Activated CD4-positive, alpha-beta memory T cell treated with anti-CD3 and anti-CD28 coated beads for 36 hours (primary cell): ENCODE data around the gene GRID1. TPM values are rescaled to one million over a fixed set of nuclear protein-coding genes. Genes with fewer than 3 reads are reported as not detected.

Experiments used
- CTCF ChIA-PET: fragments of 350-600 bp; sonication (Branson Sonifier 250); formaldehyde crosslinking; loops from one replicate; lab custom pipeline; 2021; ENCODE audit warnings: antibody characterized with exemption, inconsistent platforms; lab: Charles Lee
- POLR2A ChIA-PET: fragments of 350-600 bp; sonication (Branson Sonifier 250); formaldehyde crosslinking; loops from one replicate; lab custom pipeline; 2021; ENCODE audit warnings: antibody characterized with exemption; lab: Charles Lee
- DNase-seq: peaks from one replicate; pipeline ENCODE4 v3.0.0-alpha.2; 2020
- H3K27ac Mint-ChIP-seq: one replicate; pipeline ENCODE4 v1.8.0; 2021; ENCODE audit warnings: mixed read lengths
- H3K27me3 Mint-ChIP-seq: one replicate; pipeline ENCODE4 v1.8.0; 2021; ENCODE audit warnings: mixed read lengths
- H3K36me3 Mint-ChIP-seq: one replicate; pipeline ENCODE4 v1.8.0; 2021; ENCODE audit warnings: mixed read lengths
- H3K4me1 Mint-ChIP-seq: one replicate; pipeline ENCODE4 v1.8.0; 2021; ENCODE audit warnings: low read depth, mixed read lengths
- H3K4me3 Mint-ChIP-seq: one replicate; pipeline ENCODE4 v1.8.0; 2021; ENCODE audit warnings: mild to moderate bottlenecking, mixed read lengths
- H3K9me3 Mint-ChIP-seq: one replicate; pipeline ENCODE4 v1.8.0; 2021; ENCODE audit warnings: mixed read lengths
- intact Hi-C: fragments of 100-400 bp; cut with micrococcal nuclease; formaldehyde crosslinking; loops from one replicate; pipeline ENCODE4 v1.15.1; 2023
- total RNA-seq, 2 experiments: library from RNA; stranded (reverse); gene quantifications; one replicate each; pipeline ENCODE4 v1.2.3, GENCODE V29; 2021

The GRID1 gene
- total RNA-seq, 2 experiments from 2014 or later, result not detected

- DNase-seq, result peak; percentile 41
- H3K27ac Mint-ChIP-seq, result peak overlapping the region; percentile 23
- no peaks in the 10 kb centered on the region for H3K36me3 Mint-ChIP-seq
- intact Hi-C loops, result loop anchor here (1.0 kb wide), 2 partner anchors 376 to 435 kb away; no protein-coding TSS in a partner anchor
- ChIA-PET POLR2A (interaction anchor here (0.6 to 1.0 kb wide), 2 partner anchors 10 to 255 kb away, joined by 3 read pairs; no protein-coding TSS in a partner anchor), CTCF (interaction anchor here (1.2 to 1.6 kb wide), 2 partner anchors 46 to 353 kb away, joined by 4 to 6 read pairs; no protein-coding TSS in a partner anchor)
- peaks cover 28% of the 10 kb centered on the region for H3K4me1 Mint-ChIP-seq
- H3K9me3 Mint-ChIP-seq, result no peaks in the 10 kb centered on the region
- peaks cover 22% of the 10 kb centered on the region for H3K27me3 Mint-ChIP-seq
- H3K4me3 Mint-ChIP-seq, result peak overlapping the region; percentile 29
Observed at GRCh38 chr10:86047588-86047987, 319.0 kb downstream of the GRID1 start.

GRCh38 chr10:86046845-86047460, 319.6 kb downstream of the GRID1 start:
- Mint-ChIP-seq H3K27me3 (peaks cover 22% of the 10 kb centered on the region), H3K9me3 (no peaks in the 10 kb centered on the region), H3K27ac (no peak overlapping the region), H3K4me1 (peaks cover 28% of the 10 kb centered on the region), H3K36me3 (no peaks in the 10 kb centered on the region), H3K4me3 (no peak overlapping the region)
- peak; percentile 54 for DNase-seq
- POLR2A ChIA-PET, result interaction anchor here (1.0 kb wide), 1 partner anchor 11 kb away, joined by 3 read pairs; no protein-coding TSS in a partner anchor
- intact Hi-C loops, result loop anchor here (1.0 kb wide), 2 partner anchors 376 to 435 kb away; no protein-coding TSS in a partner anchor
- CTCF ChIA-PET, result interaction anchor here (1.2 to 1.6 kb wide), 2 partner anchors 46 to 353 kb away, joined by 4 to 6 read pairs; no protein-coding TSS in a partner anchor

- H3K27me3 Mint-ChIP-seq, result peaks cover 22% of the 10 kb centered on the region
- CTCF ChIA-PET, result no interaction called here
- H3K9me3 Mint-ChIP-seq, result no peaks in the 10 kb centered on the region
- no peak overlapping the region for H3K4me3 Mint-ChIP-seq
- intact Hi-C loops, result no loop called here
- H3K27ac Mint-ChIP-seq, result no peak overlapping the region
- no peaks in the 10 kb centered on the region for H3K36me3 Mint-ChIP-seq
- peaks cover 31% of the 10 kb centered on the region for H3K4me1 Mint-ChIP-seq
- no peak for DNase-seq
- POLR2A ChIA-PET, result no interaction called here
Observed at GRCh38 chr10:86045896-86046295, 320.7 kb downstream of the GRID1 start.

- ChIA-PET CTCF (no interaction called here), POLR2A (no interaction called here)
- Mint-ChIP-seq H3K4me3 (no peak overlapping the region), H3K9me3 (no peaks in the 10 kb centered on the region), H3K27me3 (peaks cover 15% of the 10 kb centered on the region), H3K4me1 (peaks cover 31% of the 10 kb centered on the region), H3K27ac (no peak overlapping the region), H3K36me3 (no peaks in the 10 kb centered on the region)
- intact Hi-C loops, result no loop called here
- DNase-seq, result no peak
Observed at GRCh38 chr10:86044029-86044428, 322.6 kb downstream of the GRID1 start.

GRCh38 chr10:86043236-86043635, 323.4 kb downstream of the GRID1 start:
- no peaks in the 10 kb centered on the region for H3K9me3 Mint-ChIP-seq
- intact Hi-C loops, result no loop called here
- CTCF ChIA-PET, result no interaction called here
- H3K4me3 Mint-ChIP-seq, result no peak overlapping the region
- no peaks in the 10 kb centered on the region for H3K36me3 Mint-ChIP-seq
- DNase-seq, result no peak
- H3K27me3 Mint-ChIP-seq, result peaks cover 15% of the 10 kb centered on the region
- POLR2A ChIA-PET, result no interaction called here
- H3K27ac Mint-ChIP-seq, result no peak overlapping the region
- peaks cover 24% of the 10 kb centered on the region for H3K4me1 Mint-ChIP-seq

GRCh38 chr10:86042161-86042560, 324.4 kb downstream of the GRID1 start:
- no peak overlapping the region for H3K4me3 Mint-ChIP-seq
- CTCF ChIA-PET, result no interaction called here
- peaks cover 14% of the 10 kb centered on the region for H3K4me1 Mint-ChIP-seq
- intact Hi-C loops, result no loop called here
- H3K9me3 Mint-ChIP-seq, result no peaks in the 10 kb centered on the region
- no peak for DNase-seq
- H3K27ac Mint-ChIP-seq, result no peak overlapping the region
- H3K27me3 Mint-ChIP-seq, result peaks cover 15% of the 10 kb centered on the region
- no peaks in the 10 kb centered on the region for H3K36me3 Mint-ChIP-seq
- POLR2A ChIA-PET, result no interaction called here

- POLR2A ChIA-PET, result no interaction called here
- intact Hi-C loops, result no loop called here
- H3K27ac Mint-ChIP-seq, result no peak overlapping the region
Observed at GRCh38 chr10:86041116-86041515, 325.5 kb downstream of the GRID1 start.

GRCh38 chr10:86038371-86038770, 328.2 kb downstream of the GRID1 start:
- H3K4me3 Mint-ChIP-seq, result no peak overlapping the region
- no peak for DNase-seq
- no peaks in the 10 kb centered on the region for H3K27me3 Mint-ChIP-seq
- no peaks in the 10 kb centered on the region for H3K9me3 Mint-ChIP-seq
- POLR2A ChIA-PET, result no interaction called here
- peaks cover 2% of the 10 kb centered on the region for H3K4me1 Mint-ChIP-seq
- H3K27ac Mint-ChIP-seq, result no peak overlapping the region
- CTCF ChIA-PET, result no interaction called here
- no peaks in the 10 kb centered on the region for H3K36me3 Mint-ChIP-seq
- intact Hi-C loops, result no loop called here

More at GRCh38 chr10:86041116-86041515, 325.5 kb downstream of the GRID1 start:
- peaks cover 10% of the 10 kb centered on the region for H3K27me3 Mint-ChIP-seq
- no peaks in the 10 kb centered on the region for H3K9me3 Mint-ChIP-seq
- no peak for DNase-seq
- no peak overlapping the region for H3K4me3 Mint-ChIP-seq
- peaks cover 4% of the 10 kb centered on the region for H3K4me1 Mint-ChIP-seq
- no peaks in the 10 kb centered on the region for H3K36me3 Mint-ChIP-seq
- CTCF ChIA-PET, result no interaction called here

GRCh38 chr10:86037096-86037495, 329.5 kb downstream of the GRID1 start:
- DNase-seq, result no peak
- intact Hi-C loops, result no loop called here
- Mint-ChIP-seq H3K27me3 (no peaks in the 10 kb centered on the region), H3K9me3 (no peaks in the 10 kb centered on the region), H3K36me3 (no peaks in the 10 kb centered on the region), H3K4me3 (no peak overlapping the region), H3K27ac (no peak overlapping the region), H3K4me1 (peaks cover 2% of the 10 kb centered on the region)
- POLR2A ChIA-PET, result no interaction called here
- CTCF ChIA-PET, result interaction anchor here (0.7 kb wide), 1 partner anchor 364 kb away, joined by 3 read pairs; no protein-coding TSS in a partner anchor

GRCh38 chr10:86036544-86036831, 330.1 kb downstream of the GRID1 start:
- H3K27ac Mint-ChIP-seq, result no peak overlapping the region
- no peaks in the 10 kb centered on the region for H3K27me3 Mint-ChIP-seq
- DNase-seq, result no peak
- CTCF ChIA-PET, result no interaction called here
- intact Hi-C loops, result no loop called here
- H3K9me3 Mint-ChIP-seq, result no peaks in the 10 kb centered on the region
- H3K4me3 Mint-ChIP-seq, result no peak overlapping the region
- POLR2A ChIA-PET, result no interaction called here
- H3K36me3 Mint-ChIP-seq, result no peaks in the 10 kb centered on the region
- H3K4me1 Mint-ChIP-seq, result peaks cover 2% of the 10 kb centered on the region

- Mint-ChIP-seq H3K9me3 (no peaks in the 10 kb centered on the region), H3K4me1 (no peaks in the 10 kb centered on the region), H3K4me3 (no peak overlapping the region), H3K27ac (no peak overlapping the region), H3K27me3 (no peaks in the 10 kb centered on the region), H3K36me3 (no peaks in the 10 kb centered on the region)
- intact Hi-C loops, result no loop called here
- DNase-seq, result no peak
- POLR2A ChIA-PET, result no interaction called here
- CTCF ChIA-PET, result no interaction called here
Observed at GRCh38 chr10:86035791-86036543, 330.6 kb downstream of the GRID1 start.

- CTCF ChIA-PET, result no interaction called here
- Mint-ChIP-seq H3K27me3 (no peaks in the 10 kb centered on the region), H3K4me1 (no peaks in the 10 kb centered on the region), H3K36me3 (no peaks in the 10 kb centered on the region), H3K4me3 (no peak overlapping the region), H3K9me3 (peaks cover 7% of the 10 kb centered on the region), H3K27ac (no peak overlapping the region)
- intact Hi-C loops, result no loop called here
- DNase-seq, result no peak
- POLR2A ChIA-PET, result no interaction called here
Observed at GRCh38 chr10:86034710-86035109, 331.9 kb downstream of the GRID1 start.
